ENCODE measurements around the gene TRDMT1. TPM values are rescaled to one million over a fixed set of nuclear protein-coding genes. Genes with fewer than 3 reads are reported as not detected.
A peak's percentile ranks its signal among the peaks of the same experiment; 100 is the strongest.

The TRDMT1 gene
- total and polyA plus RNA-seq, 10 donors, result 1.6 to 40.0 (median 12.0) TPM

DNA sequence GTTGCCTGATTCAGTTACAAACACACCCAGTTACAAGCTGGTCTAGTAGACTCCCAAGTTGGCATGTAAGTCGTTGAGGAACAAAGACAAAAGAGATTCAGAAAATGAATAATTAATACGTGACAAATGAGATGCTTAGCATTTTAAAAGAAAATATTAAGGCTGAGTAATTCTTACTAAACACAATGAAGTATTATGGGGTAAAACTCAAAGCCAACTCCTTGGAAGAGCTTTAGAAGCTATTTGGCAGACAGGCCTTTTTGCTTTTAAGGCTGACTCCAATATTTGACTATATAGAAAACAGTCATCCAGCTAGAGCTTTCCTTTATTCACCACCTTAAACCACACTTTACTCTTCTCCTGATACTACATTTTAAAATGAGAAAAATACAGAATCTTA lies 5.4 kb downstream of the TRDMT1 start:
- no peak for DNase-seq
- TF ChIP-seq POLR2AphosphoS5 (IDR thresholded peaks at IDR 0.05) (no peak), POLR2A (IDR thresholded peaks at IDR 0.05) (no peak), CTCF (IDR thresholded peaks at IDR 0.05 in 8 of 11, conservative IDR thresholded peaks at IDR 0.05 in 3 of 11) (no peak)

DNA sequence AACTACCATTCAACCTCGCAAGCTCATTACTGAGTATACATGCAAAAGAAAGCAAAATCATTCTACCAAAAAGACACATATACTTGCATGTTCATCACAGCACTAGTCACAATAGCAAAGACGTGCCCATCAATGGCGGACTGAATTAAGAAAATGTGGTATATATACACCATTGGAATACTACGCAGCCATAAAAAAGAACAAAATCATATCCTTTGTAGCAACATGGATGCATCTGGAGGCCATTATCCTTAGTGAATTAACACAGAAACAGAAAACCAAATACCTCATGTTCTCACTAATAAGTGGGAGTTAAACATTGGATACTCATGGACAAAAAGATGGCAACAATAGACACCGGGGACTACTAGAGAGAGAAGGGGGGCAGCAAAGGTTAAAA lies 6.4 kb downstream of the TRDMT1 start:
- no peak for TF ChIP-seq CTCF (IDR thresholded peaks at IDR 0.05 in 8 of 11, conservative IDR thresholded peaks at IDR 0.05 in 3 of 11)
- no peak for TF ChIP-seq POLR2A (IDR thresholded peaks at IDR 0.05)
- no peak for TF ChIP-seq POLR2AphosphoS5 (IDR thresholded peaks at IDR 0.05)
- no peak overlapping the region for H3K4me3 ChIP-seq
- no peak for DNase-seq
- no peaks in the 10 kb centered on the region for H3K27me3 ChIP-seq (replicated peaks in 1 of 7)
- no peak overlapping the region for H3K27ac ChIP-seq
- intact Hi-C loops (cut with DNase I; ENCODE audit: low total_unique reads), result no loop called here
- WGBS, 5 donors, result 77 to 93% (median 78%) methylated on average over 5 of the region's 5 CpGs
- peaks cover 0 to 14% (median 8%) of the 10 kb centered on the region in 6 donors for H3K4me1 ChIP-seq
- no peaks in the 10 kb centered on the region for H3K36me3 ChIP-seq
- no peaks in the 10 kb centered on the region for H3K9me3 ChIP-seq

More for the DNA sequence above, 5.4 kb downstream of the TRDMT1 start:
- 76 to 91% (median 86%) methylated on average over 2 of the region's 2 CpGs for WGBS, 5 donors
- Histone ChIP-seq H3K9me3 (no peaks in the 10 kb centered on the region), H3K4me1 (peaks cover 0 to 23% (median 15%) of the 10 kb centered on the region in 6 donors), H3K4me3 (no peak overlapping the region), H3K27me3 (replicated peaks in 1 of 7) (no peaks in the 10 kb centered on the region), H3K27ac (no peak overlapping the region), H3K36me3 (no peaks in the 10 kb centered on the region)
- intact Hi-C loops (cut with DNase I; ENCODE audit: low total_unique reads), result no loop called here

- 88 to 100% (median 93%) methylated on average over 2 of the region's 2 CpGs for WGBS, 5 donors
- no peak overlapping the region for H3K27ac ChIP-seq
- intact Hi-C loops (cut with DNase I; ENCODE audit: low total_unique reads), result no loop called here
Observed at GRCh38 chr10:17190602-17191001, 10.9 kb downstream of the TRDMT1 start.

DNA sequence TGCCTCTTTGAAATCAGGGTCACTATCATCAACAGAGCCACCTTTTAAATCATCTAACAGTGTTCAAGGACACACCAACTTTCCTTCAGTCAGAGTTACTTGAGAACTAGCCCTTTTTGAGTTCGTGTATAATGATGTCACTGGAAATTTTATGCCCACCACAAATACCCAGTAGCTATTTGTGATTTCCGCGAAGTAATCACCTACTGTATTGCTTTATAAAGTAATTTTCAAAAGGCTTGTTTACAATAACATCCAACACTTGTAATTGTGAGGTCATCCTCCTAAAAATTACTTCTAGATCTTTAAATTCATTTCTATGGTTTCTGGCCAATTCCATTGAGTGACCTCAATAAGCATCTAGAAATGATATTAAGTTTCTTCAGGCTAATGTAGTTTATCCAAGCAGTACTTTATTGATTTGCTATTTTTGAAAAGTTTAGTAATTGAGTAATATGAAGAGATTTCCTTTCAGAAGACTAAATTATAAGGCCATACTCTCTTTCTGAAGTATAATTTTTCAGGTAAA lies 12.8 kb downstream of the TRDMT1 start:
- 83 to 88% (median 86%) methylated on average over 3 of the region's 3 CpGs for WGBS, 5 donors
- Histone ChIP-seq H3K9me3 (no peaks in the 10 kb centered on the region), H3K36me3 (no peaks in the 10 kb centered on the region), H3K4me1 (no peaks in the 10 kb centered on the region), H3K4me3 (no peak overlapping the region), H3K27me3 (replicated peaks in 1 of 7) (no peaks in the 10 kb centered on the region), H3K27ac (peak overlapping the region in 2 of 8 donors; percentile 2 to 10)
- TF ChIP-seq POLR2AphosphoS5 (IDR thresholded peaks at IDR 0.05), result no peak
- no peak for TF ChIP-seq POLR2A (IDR thresholded peaks at IDR 0.05)
- no peak for TF ChIP-seq CTCF (IDR thresholded peaks at IDR 0.05 in 8 of 11, conservative IDR thresholded peaks at IDR 0.05 in 3 of 11)
- no peak for DNase-seq
- intact Hi-C loops (cut with DNase I; ENCODE audit: low total_unique reads), result no loop called here

More at GRCh38 chr10:17190602-17191001, 10.9 kb downstream of the TRDMT1 start:
- Histone ChIP-seq H3K36me3 (no peaks in the 10 kb centered on the region), H3K4me1 (no peaks in the 10 kb centered on the region), H3K9me3 (no peaks in the 10 kb centered on the region), H3K4me3 (no peak overlapping the region), H3K27me3 (replicated peaks in 1 of 7) (no peaks in the 10 kb centered on the region)
- TF ChIP-seq CTCF (IDR thresholded peaks at IDR 0.05 in 8 of 11, conservative IDR thresholded peaks at IDR 0.05 in 3 of 11) (no peak), POLR2A (IDR thresholded peaks at IDR 0.05) (no peak), POLR2AphosphoS5 (IDR thresholded peaks at IDR 0.05) (no peak)
- no peak for DNase-seq
